HL-60/S4 (cell line): ENCODE data around the gene OR2A14.
"Not testable (repeated sequence)": the region's sequence is repeated elsewhere in the genome, so short reads cannot be mapped to it uniquely, and the experiment has no call there.

Source experiments
- in situ Hi-C: fragments of 300-500 bp; cut with MboI; formaldehyde crosslinking; loops from 2 replicates; pipeline ENCODE4 v1.14.3; 2022; ENCODE audit warnings: low sequenced_read_pairs

Gene OR2A14, protein sequence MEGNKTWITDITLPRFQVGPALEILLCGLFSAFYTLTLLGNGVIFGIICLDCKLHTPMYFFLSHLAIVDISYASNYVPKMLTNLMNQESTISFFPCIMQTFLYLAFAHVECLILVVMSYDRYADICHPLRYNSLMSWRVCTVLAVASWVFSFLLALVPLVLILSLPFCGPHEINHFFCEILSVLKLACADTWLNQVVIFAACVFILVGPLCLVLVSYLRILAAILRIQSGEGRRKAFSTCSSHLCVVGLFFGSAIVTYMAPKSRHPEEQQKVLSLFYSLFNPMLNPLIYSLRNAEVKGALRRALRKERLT

DNA sequence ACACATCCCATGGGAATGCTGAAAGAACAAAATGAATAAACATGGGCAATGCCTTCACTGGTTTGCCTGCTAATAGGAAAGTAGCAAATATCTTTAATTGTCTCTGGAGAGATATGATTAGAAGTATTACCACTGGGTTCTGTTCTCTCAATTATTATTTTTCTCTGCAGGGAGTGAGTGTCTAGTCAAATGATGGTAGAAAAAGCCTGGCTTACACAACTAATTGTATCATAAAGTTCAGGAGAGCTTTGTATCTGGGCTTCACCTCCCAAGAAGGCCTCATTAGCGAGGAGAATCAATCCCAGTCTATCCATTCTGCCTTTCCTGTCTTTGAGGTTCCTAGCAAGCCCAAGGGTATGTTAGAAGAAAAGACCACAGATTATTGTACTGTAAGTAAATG is at the start of gene OR2A14:
OR2A14 (plus strand) TSS at position 301 of the 400 bp plus-strand sequence. CDS start 5,937 bp downstream, outside the sequence.
- in situ Hi-C loops: no loop called here

DNA sequence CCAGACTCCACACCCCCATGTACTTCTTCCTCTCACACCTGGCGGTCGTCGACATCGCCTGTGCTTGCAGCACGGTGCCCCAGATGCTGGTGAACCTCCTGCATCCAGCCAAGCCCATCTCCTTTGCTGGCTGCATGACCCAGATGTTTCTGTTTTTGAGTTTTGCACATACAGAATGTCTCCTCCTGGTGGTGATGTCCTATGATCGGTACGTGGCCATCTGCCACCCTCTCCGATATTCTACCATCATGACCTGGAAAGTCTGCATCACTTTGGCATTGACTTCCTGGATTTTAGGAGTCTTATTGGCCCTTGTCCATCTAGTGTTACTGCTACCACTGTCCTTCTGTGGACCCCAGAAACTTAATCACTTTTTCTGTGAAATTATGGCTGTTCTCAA is 48.6 kb upstream of the OR2A14 start:
- in situ Hi-C loops: no loop called here

DNA sequence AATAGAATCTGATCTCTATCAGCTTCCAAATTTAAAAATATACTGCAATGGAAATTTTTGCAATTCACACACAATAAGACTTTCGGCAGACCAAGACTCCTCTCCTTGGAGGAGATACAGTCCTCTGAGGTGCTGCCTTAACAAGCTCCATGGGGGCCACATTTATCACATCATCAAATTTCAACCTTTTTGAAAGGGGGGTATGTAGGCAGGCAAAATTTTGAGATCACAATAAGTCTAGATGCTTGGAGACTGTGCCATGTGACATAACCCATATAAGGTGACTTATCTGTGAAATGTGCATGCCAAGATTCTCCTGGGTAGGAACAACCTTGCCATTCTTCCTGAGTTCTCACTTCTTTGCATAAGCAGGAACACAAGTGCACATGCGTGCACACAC is 37.0 kb upstream of the OR2A14 start, which contains the start of gene OR2A12:
OR2A12 (plus strand) TSS at position 301 of the 400 bp plus-strand sequence. CDS start 8,830 bp downstream, outside the sequence.
- in situ Hi-C loops: no loop called here

DNA sequence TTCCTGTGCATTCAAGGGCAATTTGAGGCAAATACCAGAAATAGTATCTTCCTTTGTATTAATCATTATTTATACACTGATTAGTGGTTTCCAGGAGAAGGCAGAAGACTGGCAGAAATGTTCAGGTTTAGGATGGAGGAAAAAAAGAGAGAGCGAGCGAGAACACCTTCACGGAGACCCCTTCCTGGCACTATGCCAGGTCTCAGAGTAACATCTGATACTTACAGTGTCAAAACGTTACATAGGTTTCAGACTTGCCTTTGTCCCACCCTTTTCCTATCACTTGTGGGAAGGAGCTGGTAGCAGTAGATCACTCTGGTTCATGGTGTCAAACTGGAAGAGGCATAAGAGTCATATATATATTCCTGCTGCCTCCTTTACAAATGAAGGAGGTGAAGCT is 36.2 kb upstream of the OR2A14 start:
- in situ Hi-C loops: no loop called here

DNA sequence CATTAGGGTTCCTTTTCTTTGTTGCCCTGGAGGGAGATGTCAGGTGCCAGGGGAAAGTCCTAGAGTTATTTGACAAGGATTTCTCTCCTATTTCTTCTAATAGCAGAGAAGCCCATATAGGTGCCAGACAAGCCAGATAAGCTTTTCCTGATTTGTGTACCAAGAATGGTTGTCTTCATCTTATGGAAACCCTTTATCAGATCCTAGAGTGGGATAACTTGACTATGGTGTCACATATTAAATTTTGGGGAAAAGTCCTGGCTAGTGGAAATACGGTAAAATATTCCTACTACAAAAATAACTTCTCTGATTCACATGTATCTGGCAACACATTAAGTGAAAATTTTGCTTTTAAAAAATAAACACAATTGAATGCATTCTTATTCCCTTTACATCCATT is 35.7 kb upstream of the OR2A14 start:
- in situ Hi-C loops: no loop called here

DNA sequence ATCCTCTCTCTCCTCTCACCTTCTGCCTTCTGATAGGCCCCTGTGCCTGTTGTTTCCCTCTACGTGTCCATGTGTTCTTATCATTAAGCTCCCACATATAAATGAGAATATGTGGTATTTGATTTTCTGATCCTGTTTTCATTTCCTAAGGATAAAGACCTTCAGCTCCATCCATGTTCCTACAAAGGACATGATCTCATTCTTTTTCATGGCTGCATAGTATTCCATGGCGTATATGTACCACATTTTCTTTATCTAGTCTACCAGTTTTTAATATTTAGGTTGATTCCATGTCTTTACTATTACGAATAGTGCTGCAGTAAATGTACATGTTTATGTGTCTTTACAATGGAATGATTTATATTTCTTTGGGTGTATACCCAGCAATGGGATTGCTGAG is 32.3 kb upstream of the OR2A14 start:
- in situ Hi-C loops: no loop called here

DNA sequence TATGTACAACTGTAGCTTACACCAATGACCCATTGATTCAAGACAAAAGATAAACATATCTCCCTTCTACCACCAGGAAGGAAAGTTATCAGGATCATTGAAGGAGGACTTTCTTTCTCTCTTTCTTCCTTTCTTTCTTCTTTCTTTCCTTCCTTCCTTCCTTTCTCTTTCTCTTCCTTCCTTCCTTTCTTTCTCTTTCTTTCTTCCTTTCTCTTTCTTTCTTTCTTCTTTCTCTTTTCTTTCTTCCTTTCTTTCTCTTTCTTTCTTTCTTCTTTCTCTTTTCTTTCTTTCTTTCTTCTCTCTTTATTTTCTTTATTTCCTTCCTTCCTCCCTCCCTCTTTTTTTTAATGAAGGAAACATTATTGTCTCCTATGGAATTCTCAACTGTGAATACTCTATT is 24.2 kb upstream of the OR2A14 start:
- in situ Hi-C loops: no loop called here

DNA sequence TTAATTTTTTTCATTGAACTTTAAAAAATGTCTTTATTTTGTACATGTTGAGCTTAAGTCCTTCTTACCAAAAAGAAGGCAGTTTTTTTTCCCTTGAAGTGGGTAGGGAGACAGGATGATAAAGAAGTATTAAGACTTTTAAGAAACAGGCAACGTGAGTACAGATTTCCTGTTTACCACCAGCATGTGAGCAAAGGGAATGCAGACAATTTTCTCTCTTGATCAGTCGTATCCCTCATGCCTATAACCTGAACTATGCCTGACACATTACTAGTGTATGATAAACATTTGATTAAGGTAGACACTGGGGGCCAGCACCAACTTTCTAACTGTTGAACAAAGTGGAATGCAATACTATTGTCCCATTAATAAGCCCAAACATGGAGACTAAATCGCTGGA is 22.4 kb upstream of the OR2A14 start:
- in situ Hi-C loops: no loop called here

DNA sequence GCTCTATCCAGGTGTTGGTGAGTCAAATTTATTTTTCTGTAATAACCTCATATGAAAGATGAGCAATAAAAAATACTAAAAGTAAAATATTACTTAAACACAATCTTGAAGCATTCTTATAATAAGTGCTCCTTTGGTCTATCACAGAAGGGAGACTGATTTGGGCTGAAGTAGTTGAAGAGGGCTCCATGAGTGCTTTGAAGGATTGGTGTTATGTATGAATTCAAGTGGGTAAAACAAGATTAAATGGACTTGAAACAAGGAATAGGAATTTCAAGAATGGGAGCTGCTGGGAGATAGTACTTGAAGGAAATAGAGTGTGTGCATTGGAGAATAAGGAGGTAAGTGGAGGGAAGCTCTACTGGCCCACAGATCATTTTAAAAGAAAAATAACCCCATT is 20.9 kb upstream of the OR2A14 start:
- in situ Hi-C loops: no loop called here

DNA sequence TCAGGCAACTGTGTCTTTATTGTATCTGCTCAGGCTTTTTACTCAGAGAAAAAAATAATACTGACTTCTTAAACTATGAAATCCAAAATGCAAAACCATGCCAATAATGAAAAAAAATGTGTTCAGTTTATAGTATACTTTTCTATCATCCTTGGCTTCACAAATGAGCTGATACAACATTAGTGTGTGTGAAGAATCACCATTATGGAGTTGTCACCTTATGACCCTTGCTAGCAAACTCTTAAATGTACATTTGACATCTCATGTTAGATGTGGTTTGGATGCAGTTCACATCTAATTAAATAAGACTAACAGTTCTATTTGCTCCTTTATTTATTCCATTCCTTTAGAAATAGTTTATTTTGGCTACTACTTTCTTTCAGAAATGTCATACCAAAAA is 17.8 kb upstream of the OR2A14 start:
- in situ Hi-C loops: no loop called here

DNA sequence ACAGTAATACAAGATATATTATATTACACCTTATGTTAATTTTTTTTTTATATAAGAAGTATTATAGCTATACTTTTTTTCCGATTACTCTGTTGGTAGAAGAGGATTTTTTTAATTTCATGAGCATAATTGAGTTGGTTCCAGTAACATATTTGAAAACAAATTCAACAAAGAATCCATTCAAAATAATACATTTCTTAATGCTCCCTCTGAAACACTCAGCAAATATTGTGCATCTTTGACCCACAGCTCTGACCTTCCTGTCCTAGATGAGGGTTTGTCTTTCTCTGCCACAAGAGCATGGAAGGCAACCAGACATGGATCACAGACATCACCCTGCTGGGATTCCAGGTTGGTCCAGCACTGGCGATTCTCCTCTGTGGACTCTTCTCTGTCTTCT is 13.7 kb upstream of the OR2A14 start, which contains the start of gene OR2A2:
OR2A2 (plus strand) TSS at position 301 of the 400 bp plus-strand sequence; CDS start at position 301, 0 bp downstream.
- in situ Hi-C loops: no loop called here

DNA sequence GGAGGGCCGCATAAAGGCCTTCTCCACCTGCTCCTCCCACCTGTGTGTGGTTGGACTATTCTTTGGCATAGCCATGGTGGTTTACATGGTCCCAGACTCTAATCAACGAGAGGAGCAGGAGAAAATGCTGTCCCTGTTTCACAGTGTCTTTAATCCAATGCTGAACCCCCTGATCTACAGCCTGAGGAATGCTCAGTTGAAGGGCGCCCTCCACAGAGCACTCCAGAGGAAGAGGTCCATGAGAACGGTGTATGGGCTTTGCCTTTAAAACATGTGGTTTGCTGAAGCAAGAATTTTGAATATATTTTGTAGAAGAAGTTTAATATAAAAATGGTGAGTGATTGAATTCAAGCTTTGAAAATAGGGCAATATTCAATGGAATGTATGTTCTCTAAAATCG is 12.7 kb upstream of the OR2A14 start:
- in situ Hi-C loops: no loop called here

DNA sequence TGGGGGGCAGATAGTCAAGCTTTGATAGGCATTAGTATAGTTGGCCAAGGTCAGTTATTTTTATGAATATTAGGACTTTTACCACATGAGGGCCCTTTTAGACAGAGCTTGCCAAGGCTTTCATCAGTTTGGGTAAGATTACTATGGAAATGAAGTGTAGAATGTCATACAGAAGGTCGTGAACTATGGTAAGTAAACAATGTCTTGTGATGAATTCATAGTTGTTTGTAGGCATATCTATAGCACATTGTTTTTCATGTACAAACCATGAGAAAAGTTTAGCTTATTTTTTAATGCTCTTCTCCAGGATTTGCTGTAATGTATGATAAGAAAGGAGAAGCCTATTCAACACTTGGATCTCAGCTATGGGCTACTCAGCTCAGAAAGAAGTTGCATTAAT is 9.3 kb upstream of the OR2A14 start:
- in situ Hi-C loops: no loop called here

DNA sequence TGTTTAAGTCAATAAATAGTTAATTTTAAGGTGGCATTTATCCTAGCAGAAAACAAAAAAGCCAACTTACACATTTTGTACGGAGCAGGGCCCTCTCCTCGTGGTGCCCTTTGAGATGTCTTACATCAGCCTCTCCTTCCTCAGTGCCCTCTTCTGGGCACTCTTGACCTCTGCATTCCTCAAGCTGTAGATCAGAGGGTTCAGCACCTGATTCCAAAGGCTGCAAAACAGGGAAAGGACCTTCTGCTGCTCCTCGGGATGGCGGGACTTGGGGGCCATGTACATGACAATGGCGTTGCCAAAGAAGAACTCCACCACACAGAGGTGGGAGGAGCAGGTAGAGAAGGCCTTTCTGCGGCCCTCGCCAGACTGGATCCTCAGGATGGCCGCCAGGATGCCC is 4.6 kb upstream of the OR2A14 start:
- in situ Hi-C loops: no loop called here

DNA sequence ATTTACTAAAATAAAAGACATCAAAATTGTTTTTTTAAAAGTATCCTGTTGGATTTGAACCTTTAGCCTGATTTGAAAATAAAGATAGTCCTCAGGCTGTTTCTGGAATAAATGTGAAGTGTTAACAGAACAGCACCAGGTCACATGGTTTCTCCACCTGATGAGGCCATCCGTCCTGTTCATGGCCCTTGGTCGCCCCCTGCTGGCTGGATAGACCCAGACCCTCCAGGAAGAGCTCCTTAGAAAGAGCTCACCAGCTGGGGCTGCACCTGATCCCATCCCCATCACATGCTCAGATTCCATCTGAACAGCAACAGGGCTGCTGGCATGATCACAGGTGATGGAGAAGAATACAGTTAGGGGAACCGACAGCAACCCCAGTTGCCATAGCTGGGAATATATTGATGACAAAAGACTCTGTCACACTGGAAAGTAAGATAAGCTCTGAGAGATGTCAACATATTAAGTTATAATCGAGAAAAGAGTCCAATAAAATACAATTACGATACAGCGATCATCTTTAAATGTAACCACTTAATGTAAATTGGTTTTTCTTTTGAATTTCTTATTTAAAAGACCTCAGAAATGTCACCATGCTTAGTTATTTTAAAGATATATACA is 4.8 kb downstream of the OR2A14 start:
- in situ Hi-C loops: no loop called here

DNA sequence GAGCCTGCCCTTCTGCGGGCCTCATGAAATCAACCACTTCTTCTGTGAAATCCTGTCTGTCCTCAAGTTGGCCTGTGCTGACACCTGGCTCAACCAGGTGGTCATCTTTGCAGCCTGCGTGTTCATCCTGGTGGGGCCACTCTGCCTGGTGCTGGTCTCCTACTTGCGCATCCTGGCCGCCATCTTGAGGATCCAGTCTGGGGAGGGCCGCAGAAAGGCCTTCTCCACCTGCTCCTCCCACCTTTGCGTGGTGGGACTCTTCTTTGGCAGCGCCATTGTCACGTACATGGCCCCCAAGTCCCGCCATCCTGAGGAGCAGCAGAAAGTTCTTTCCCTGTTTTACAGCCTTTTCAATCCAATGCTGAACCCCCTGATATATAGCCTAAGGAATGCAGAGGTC is 6.6 kb downstream of the OR2A14 start:
- in situ Hi-C loops: not testable (repeated sequence)

DNA sequence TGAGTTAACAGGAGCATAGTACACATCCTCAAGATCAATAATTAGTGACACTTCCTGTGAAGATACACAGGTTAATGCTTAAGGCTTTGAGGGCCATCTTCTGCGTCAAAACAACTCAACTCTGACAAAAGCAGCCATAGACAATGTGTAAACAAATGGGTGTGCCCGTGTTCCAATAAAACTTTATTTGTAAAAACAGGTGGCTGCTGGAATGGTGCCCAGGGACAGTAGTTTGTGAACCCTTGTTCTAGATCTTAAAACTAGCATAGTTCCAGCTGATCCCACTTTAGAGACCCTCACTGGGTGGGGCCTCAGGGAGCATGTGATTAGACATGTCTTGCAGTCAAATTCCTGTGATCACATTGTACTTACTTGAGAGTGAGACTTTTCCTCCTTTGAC is 7.8 kb downstream of the OR2A14 start:
- in situ Hi-C loops: no loop called here

DNA sequence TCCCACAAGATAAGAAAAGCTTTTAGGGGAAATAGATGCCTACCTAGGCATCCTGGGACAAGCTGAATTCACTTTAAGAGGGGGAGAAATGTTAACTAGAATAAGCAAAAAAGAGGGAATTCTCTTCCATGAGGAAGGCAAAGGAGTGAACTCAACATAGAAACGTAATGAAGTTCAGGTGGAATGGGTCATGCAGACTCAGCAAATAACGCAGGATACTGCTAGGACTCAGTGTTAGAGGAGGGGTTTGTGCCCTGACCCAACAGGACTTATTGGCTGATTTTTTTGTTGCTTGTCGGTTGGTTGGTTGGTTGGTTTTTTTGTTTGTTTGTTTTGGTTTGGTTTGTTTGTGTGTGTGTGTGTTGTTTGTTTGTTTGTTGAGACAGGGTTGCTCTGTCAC is 9.3 kb downstream of the OR2A14 start:
- in situ Hi-C loops: no loop called here

DNA sequence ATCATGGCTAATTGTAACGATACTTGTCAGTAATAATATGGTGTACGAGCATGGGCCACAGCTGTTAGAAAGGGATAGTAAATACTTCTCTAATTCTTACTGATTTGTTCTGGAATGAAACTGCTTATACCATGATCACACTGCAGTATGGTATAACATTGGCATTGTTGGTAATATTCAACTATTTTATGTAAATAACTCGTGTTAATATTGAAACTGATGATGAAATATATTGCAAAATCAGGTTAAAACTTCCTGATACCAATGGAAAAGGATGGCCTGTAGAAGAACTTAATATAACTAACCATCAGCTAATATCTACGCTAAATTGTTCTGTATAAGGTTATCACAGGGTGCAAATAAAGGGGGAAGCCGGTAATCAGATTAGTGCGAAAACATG is 10.3 kb downstream of the OR2A14 start:
- in situ Hi-C loops: no loop called here

DNA sequence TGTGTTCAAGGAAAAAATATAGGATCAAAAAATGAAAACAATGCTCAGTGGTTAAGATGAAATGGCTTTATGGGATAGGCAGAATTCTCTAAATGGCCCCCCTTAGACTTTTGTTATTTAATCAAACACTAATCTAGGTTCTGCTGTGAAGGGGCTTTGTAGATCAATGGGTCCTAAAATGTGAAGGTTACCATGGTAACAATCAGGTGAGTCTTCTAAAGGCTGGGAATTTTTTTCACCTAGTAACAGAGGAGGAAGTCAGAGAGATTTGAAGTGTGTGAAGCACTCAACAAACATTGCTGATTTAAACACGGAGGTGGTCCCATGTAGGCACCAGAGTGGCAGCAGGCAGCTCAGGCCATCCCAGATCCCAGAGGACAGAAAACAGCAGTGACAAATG is 11.1 kb downstream of the OR2A14 start:
- in situ Hi-C loops: no loop called here

DNA sequence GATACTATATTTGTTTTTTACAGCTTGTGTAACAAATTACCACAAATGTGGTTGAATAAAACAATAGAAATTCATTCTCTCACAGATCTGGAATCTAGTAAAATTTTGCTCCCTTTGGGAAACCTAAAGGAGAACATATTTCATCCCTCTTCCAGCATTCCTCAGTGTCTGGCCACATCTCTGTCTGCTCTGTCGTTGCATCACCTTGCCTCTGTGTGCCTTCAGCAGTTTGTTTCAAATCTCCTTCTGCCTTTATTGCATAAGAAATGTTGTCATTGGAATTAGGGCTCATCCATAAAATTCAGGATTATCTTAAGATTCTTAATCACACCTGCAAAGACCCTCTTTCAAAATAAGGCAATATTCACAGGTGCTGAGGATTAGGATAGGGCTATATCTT is 14.5 kb downstream of the OR2A14 start:
- in situ Hi-C loops: no loop called here

DNA sequence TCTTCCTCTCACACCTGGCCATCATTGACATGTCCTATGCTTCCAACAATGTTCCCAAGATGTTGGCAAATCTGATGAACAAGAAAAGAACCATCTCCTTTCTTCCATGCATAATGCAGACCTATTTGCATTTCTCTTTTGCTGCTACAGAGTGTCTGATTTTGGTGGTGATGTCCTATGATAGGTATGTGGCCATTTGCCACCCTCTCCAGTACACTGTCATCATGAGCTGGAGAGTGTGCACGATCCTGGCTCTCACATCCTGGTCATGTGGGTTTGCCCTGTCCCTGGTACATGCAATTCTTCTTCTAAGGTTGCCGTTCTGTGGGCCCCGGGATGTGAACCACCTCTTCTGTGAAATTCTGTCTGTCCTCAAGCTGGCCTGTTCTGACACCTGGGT is 19.2 kb downstream of the OR2A14 start:
- in situ Hi-C loops: no loop called here

DNA sequence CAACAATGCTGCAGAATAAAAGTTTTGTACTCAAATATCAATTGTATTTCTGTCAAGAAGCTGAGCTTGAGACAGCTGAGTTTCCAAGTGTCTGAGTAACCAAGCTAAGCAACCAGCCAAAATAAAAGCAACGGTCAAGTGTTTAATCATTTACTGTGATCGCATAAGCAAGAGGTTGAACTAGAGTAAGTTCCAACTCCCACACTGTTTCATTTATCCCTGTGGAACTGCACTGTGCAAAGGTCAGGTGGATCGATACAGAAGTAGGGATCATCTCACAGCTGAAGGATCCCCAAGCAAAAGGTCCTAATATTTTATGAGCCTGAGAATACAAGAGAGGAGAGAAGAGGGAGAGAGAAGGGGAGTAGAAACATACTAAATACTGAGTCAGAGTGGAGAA is 21.4 kb downstream of the OR2A14 start:
- in situ Hi-C loops: no loop called here
